Stimulated activated CD4-positive, alpha-beta T cell treated with anti-CD3 and anti-CD28 coated beads, Interleukin-15, amount 100 ng/mL, for 1 hour (primary cell): Measurements from ENCODE around the gene PIEZO2.
"Not testable (repeated sequence)": the region's sequence is repeated elsewhere in the genome, so short reads cannot be mapped to it uniquely, and the experiment has no call there.

Experiments
- DNase-seq, 2 donors: peaks; one replicate each; pipeline ENCODE4 v3.0.0-alpha.2; 2020; ENCODE audit warnings: low read depth in 1 of 2, low spot score in 1 of 2

PIEZO2 gene

DNA sequence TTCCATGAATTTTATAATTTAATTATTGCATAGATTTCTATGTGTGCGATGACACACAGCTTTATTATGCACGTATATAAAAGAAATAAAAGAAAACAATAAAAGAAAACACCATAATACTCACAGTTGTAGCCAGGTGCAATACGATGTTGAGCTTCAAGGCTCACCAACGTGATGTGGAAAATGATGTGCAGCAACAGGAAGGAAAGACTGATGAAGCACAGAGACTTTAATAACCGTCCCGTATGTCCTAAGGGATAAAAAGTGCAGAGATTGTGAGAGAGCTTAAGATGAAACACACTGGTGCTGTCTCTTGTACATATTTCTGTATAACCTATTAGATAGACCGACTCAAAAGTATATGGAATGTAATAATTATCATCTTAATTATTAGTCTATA lies 170.0 kb downstream of the PIEZO2 start:
- DNase-seq, result no peak

DNA sequence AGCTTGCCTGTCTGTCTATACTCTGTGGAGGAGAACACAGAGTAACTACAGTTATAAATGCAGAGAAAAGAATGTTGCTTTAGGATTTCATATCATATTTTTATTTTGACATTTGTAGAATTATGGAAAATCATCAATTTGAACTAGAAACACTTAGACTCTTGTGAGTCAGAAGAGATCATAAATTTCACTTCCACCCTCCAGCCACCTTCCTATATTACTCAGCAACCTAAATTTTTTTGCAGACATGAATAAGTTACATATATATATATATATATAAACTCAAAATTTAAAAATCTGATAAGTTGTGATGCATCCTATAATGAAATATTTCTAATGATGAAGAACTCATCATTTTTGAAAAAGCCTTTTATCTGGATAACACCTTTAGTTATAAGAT lies 172.3 kb downstream of the PIEZO2 start:
- no peak for DNase-seq

DNA sequence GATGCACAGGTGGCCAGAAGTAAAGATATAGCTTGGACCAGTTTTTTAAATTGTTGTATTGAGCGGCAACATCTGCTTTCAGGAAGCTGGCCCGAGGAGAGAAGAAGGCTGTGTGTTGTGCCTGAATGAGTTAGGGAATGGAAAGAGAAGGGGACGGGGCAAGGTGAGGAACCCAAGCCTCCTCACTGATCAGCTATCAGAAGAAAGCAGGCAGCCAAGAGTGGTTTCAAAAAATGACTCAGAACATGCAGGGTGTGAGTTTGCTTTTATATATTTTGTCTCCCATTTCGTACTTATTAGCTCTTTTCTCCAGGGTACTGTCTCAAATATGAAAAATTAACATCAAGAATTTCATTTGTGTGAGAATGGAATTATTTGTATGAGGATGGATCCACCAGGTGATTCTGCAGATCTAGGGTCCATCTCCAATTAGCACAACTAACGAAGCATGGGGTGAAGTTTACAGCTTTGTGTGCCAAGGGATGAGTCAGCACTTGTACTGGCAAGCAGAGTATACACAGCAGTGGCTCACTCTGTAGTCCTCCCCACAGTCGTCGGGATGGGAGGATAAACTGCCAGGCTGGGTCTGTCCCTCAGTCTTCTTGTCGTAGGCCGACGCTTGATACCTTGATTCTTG lies 175.7 kb downstream of the PIEZO2 start:
- DNase-seq, result no peak

DNA sequence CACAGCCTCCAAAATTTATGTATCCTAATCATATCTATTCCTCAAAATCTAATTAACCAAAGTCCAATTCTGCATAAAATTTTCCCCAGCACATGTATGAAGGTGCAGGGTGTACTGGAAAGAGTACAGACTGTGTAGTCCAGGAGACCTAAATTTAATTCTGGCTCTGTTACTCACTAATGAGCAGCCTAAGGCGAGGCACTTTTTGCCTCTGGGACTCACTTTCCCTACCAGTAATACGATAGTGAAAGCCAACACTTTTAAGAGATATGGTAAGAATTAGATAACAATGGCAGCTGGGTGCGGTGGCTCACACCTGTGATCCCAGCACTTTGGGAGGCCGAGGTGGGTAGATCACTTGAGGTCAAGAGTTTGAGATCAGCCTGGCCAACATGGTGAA lies 177.7 kb downstream of the PIEZO2 start:
- no peak for DNase-seq

DNA sequence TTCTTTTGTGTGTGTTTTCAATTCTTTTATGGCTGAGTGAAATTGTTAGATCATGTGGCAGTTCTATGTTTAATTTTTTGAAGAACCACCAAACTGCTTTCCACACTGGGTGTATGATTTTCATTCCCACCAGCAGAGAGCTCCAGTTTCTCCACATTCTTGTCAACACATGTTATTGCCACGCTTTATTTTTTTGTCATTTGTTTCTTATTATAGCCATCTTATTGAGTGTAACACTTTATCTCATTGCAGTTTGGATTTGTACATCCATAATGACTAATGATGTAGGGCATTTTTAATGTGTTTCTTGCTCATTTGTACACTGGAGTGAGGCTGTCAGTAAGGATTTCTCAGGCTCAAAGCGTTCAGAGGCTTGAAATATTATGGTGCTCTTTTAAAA lies 184.2 kb downstream of the PIEZO2 start:
- no peak for DNase-seq

DNA sequence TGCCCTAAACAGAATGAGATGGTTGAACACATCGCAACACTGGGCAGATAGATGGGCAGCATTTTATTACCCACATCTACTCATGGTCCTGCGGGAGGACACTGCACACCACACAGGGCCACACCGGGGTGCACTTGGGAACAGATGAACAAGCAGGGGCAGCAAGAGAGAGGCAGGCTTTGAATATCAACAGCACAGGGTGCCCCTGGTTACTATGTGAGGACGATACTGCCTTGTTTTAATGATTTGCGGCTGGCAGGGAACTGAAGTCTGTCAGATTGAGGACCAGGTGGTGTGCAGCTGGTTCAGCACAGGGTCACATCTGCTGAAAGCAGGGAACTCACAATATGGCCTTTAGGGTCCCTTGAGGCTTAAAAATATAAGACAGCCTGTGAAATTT lies 195.7 kb downstream of the PIEZO2 start:
- no peak for DNase-seq

DNA sequence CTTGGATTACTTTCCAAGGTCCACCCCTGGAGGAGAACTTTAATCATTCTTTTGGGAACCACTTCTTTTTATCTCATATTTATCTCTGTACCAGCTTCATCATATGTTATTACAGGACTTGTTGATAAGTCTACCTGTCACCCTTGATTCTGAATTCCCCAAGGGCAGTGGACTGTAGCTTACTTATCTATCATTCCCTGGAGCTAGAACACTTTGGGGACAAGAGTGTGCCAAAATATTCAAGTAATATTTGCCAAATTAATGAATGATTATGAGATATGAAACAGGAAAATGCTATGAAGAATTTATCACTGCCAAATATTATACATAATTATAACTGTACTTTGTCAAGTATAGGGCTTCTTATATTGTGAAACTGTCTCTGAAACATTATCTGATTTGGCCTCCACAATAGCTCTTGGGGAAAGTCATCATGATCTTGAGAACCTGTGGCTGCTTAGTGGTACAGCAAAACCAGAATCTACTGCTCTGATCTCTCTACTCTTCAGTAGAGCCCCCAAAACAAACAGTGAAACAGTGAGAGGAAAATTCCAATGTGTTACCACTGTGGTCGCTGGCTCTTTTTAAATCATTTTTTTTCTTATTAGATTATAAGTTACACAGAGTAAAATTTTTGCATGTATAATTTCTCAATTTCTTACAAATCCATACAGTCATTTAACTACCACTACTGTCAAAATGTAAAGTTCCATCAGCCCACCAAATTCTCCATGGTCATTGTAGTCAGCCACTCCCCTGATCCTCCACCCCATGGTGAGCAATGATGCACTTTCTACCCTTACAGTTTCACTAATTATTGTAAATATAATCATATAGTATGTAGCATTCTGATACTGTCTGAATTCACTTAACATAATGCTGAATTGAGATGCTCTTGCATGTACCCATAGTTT lies 197.5 kb downstream of the PIEZO2 start:
- DNase-seq, result no peak

DNA sequence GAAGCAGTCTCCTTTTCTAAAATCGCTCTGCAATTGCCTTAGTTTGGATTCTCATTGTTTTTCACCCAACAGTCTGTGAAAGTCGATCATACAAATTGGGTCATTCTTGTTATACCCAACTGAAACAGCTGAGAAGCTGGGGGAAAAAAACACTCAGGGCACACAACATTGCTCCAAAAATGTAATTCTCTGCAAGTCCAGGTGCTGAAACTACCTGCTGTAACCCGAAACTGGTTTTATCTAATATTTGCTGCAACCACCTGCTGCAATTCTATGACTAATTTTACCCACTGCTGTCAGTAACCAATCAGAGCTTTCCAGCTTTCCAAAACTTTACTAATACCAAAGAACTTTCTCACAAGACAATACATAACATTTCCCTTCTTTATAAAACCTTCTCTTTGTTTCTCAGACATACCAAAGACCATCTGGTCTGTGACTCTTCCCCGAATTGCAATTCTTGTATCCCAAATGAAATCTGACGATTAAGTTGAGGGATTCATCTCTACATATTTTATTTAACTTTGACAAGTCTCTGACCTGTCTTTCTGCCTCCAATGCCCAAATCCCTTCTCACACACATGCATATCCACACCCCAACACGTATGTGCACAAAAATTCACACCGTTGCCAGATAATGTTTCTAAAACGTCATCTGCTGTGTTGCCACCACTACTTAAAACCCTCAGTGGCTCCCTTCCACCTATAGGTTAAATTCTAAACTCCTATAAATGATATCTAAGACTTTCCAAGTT lies 198.3 kb downstream of the PIEZO2 start:
- DNase-seq, result no peak

DNA sequence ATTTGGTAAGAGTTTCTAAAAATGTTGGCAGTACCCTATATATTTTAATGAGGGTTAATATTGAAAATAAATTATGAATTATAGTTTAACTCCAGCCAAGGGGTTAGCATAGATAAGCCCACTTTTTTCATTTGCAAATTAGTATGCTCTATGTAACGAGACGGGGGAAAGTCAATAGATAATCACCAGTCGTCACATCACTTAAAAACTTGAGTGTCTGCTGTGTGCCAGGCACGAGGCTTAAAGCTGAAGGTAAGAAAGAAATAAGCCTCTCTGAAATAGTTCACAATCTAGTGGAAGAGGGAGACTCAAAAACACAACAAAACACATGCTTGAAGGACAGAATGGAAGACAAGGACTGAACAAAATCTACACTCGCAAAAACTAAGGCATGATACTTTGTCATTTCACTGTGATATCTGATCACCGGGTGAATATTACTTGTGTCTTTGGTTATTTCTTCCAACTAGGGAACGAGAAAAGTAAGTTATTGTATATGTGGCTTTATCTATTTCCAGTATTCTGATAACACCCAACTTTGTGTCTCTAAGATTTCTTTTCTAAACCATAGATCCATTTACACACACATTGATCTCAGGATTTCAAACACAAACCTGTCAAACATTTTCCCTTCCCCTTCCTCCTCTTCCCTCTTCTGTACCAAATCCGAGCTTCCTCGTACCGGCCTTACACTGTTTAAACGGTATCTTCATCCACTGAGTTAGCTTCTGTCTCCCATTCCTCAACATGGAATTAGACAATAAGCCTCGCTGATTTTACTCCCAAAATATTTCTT lies 199.1 kb downstream of the PIEZO2 start:
- DNase-seq, result no peak

DNA sequence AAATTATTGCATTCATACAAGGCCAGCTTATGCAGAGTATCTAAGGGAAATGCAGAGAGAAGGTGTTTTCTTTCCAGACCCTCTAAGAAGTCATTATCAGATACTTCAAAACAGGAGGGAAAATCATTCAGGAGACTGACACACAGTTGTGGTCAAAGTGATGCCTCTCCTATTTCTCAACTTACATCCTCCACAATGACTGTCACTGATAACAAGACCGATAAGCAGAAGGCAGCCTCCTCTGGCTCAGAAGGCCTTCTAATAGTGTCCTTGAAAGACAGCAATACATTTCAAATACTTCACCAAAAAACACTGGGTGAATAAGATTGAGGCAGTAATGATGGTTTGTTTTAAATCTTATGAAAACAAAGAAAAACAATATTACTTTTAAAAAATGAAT lies 199.7 kb downstream of the PIEZO2 start:
- DNase-seq, result no peak

DNA sequence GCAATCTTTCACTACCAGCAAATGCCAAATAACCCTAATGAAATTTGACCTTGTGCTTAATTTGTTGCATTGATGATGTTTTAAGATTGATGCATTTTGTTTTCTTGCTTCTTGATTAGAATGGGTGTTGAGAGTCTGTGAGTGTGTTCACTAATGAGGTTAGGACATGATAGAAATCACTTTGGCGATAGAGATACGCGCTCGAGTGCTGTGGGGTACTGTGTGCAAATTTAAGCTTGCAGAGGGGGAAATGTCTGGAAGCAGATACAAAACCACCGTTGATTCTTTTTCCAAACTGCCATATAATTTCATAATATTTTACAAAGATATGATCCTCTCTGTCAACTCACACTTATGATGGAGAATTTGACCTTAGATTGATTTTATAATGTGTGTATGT lies 200.9 kb downstream of the PIEZO2 start:
- no peak for DNase-seq

DNA sequence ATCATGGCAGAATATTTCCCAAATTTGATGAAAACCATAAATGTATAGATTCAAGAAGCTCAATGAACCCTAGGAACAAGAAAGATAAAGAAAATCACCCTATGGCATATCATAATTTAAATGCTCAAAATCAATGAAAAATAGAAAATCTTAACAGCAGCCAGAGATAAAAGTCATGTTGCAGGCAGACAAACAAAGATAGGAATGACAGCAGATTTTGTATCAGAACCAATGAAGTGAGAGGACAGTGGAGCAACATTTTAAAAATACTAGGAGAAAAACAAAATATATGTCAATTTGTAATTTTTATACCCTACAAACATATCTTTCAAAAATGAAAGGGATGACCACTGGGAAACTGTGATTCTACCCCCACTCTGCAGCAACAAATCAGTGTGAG lies 203.3 kb downstream of the PIEZO2 start:
- DNase-seq, result no peak

DNA sequence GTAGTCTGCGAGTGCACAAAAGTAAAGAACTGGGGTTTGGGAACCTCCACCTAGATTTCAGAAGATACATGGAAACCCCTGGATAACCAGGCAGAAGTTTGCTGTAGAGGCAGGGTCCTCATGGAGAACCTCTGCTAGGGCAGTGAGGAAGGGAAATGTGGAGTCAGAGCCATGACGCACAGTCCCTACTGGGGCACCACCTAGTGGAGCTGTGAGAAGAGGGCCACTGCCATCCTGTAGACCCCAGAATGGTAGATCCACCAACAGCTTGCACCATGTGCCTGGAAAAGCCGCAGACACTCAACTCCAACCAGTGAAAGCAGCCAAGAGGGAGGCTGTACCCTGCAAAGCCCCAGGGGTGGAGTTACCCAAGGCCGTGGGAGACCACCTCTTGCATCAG lies 206.4 kb downstream of the PIEZO2 start:
- no peak for DNase-seq

DNA sequence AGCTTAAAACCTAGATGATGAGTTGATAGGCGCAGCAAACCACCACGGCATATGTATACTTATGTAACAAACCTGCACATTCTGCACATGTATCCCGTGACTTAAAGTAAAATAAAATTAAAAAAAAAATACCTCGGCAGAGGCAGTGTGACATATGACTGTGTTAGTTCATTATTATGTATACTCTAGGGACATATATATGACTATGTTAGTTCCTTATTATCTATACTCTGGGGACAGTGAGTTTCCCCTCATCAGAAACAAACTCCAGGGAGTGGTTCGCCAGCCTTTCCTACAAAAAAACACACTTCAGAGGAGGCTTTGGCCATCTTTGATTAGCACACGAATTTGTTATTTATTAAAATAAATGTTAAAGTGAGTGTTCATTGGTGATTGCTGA lies 209.5 kb downstream of the PIEZO2 start:
- DNase-seq, result no peak

DNA sequence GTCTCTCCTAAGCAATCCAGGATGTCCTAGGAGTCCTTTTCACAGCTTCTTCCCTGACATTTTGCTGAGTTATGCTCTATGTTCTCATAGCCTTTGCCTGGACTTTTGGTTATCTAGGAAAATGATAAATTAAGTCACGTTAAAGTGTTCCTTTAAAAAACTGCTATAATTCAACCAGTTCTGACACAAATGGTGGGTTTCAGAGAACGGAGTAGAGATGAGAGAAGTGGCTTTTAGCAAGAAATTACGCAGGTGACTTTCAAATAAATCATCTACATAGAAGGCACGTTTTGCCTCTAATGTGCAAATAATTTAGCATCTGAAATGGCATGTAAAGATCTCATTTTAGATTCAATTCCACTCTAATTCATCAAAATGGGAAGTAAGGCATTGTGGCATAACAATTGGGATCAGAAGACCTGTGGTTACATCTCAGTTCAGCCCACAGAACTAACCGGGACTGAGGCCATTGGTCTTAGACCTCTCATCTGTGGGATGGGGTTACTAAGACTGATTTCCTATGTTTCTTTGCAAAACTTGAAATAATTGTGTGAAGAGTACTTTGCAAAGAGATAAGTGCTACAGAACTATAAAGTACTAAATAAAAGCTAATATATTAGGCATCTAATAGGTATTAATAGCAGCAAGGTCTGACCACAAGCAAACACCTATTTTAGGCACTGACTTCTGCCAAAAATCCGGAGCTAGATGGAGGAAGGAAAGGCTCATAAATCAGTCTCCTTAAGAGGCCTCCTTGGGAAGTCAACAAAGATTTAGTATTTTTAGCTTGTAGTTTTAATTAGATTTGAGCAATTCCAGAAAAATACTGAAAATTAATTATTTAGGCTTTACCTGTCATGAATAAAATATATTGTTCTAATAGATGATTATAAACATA lies 211.4 kb downstream of the PIEZO2 start:
- DNase-seq, result no peak

DNA sequence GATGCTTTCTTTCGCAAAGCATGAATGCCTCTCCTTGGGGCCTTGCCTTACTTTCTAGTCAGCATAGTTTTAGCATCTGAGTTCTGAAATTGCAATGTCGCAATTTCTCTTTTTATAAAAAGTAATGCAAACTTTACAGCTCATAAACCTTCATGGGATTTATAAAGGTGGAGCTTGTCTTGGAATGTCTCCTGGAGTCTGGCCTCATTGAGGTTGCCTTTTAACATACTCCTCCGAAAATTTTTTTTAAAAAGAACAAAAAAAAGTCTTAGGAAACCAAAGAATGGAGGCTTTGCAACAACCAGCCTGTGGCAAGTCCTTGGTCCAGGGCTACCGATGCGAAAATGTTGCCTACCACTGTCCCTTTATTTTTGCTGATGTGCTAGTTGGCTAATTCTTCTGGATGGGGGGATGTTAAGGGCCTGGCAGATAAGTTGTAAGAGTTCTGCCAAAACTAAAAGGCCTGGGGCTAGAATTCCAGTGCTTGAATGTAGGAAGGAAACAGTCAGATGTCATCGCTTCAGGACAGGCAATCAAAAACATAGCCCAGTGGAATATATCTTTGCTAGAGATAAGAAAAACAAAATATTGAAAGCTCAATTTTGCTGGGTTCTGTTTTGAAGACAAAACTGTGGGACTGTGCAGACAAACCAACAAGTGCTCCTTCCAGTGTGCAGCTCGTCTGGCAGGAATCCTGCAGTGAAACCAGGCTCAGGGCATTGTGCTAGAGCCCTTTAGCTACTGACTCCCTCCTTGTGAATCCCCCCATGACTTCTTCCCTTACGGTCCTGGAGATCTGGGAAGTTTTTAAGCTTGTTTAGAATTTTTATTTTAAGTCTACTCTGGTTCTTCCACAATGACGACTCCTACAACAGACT lies 213.0 kb downstream of the PIEZO2 start:
- DNase-seq, result no peak

DNA sequence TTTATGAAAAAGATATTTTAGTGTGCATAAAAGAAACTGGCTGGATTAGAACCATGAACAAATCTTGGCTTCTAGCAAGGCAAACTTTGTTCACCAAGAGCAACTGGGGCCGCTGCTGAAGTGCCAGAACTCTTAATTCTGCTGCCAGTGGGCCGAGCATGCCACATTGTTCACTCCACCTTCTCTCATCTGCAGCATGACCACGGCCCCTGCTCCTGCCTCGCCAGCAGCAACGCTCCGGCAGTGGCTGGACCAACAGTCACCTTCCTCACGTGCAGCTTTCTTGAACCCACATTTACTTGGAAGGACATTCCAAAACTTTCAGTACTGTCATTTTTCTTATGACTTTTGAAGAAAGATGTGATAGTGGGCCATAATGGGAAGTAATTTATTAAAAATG lies 213.8 kb downstream of the PIEZO2 start:
- no peak for DNase-seq

DNA sequence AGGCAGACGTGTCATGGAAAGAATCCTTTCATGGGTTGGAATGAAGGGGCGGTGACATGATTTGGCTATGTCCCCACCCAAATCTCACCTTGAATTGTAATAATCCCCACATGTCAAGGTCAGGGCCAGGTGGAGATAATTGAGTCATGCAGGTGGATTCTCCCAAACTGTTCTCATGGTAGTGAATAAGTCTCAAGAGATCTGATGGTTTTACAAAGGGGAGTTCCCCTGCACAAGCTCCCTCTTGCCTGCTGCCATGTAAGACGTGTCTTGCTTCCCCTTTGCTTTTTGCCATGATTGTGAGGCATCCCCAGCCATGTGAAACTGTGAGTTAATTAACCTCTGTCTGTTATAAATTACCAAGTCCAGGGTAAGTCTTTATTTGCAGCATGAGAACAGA lies 215.7 kb downstream of the PIEZO2 start:
- DNase-seq, result not testable (repeated sequence)

DNA sequence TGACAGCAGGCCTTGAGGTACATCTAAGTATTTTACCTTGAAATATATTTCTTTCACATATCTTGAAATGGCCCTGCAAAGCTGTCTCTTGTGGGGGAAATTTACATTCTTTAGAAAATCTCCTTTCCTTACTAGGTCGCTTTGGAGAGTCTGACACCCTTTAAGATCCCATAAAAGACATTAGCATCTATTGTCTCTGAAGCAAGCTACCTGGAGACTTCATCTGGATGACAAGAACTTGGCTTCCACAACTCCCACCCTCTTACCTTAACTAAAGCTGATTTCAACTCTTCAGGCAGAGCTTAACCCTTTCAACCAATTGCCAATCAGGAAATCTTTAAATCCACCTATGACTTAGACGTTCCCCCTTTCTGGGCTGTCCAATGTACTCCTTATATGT lies 219.3 kb downstream of the PIEZO2 start:
- no peak for DNase-seq
